ENCODE measurements around the gene OR13C4.

DNA sequence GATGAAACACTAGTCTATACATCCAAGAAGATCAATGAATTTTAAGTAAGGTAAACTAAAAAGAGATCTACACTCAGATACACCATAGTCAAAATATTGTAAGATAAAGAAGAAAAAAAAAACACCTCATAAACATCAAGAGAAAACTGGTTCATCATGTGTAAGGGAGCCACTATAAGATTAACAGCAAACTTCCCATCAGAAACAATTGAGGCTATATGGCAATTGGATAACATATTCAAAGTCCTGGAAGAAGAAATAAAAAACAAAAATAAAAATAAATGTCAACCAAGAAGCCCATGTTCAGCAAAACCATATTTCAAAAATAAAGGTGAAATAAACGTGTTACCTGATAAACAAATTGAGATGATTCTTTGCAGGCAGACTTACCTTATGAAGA, 45.6 kb upstream of the OR13C4 start:
- TF ChIP-seq, protein P1, sequence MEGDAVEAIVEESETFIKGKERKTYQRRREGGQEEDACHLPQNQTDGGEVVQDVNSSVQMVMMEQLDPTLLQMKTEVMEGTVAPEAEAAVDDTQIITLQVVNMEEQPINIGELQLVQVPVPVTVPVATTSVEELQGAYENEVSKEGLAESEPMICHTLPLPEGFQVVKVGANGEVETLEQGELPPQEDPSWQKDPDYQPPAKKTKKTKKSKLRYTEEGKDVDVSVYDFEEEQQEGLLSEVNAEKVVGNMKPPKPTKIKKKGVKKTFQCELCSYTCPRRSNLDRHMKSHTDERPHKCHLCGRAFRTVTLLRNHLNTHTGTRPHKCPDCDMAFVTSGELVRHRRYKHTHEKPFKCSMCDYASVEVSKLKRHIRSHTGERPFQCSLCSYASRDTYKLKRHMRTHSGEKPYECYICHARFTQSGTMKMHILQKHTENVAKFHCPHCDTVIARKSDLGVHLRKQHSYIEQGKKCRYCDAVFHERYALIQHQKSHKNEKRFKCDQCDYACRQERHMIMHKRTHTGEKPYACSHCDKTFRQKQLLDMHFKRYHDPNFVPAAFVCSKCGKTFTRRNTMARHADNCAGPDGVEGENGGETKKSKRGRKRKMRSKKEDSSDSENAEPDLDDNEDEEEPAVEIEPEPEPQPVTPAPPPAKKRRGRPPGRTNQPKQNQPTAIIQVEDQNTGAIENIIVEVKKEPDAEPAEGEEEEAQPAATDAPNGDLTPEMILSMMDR (IDR thresholded peaks at IDR 0.05): no peak
- no peak for TF ChIP-seq POLR2A (IDR thresholded peaks at IDR 0.05)

All from ovary (tissue), 3 donors.